ENCODE results near the gene GAMT.
"Not testable (repeated sequence)": the region's sequence is repeated elsewhere in the genome, so short reads cannot be mapped to it uniquely, and the experiment has no call there.

GAMT gene

GRCh38 chr19:1401138-1401888 is at the start of gene GAMT:
Gene GAMT (minus strand): TSS chr19:1401542. CDS start chr19:1401476, 66 bp downstream.
- DNase-seq: peak; percentile 34

- DNase-seq: peak; percentile 25
Observed at GRCh38 chr19:1449467-1450442, 48.4 kb upstream of the GAMT start, which contains the start of gene APC2. Gene APC2 (plus strand): TSS chr19:1450121. CDS start chr19:1453002, 2,881 bp downstream.

- DNase-seq: no peak
Observed at GRCh38 chr19:1447944-1448343, 46.6 kb upstream of the GAMT start.

- DNase-seq: no peak
Observed at GRCh38 chr19:1447504-1447903, 46.2 kb upstream of the GAMT start.

- DNase-seq: no peak
Observed at GRCh38 chr19:1446713-1447481, 45.6 kb upstream of the GAMT start.

GRCh38 chr19:1445932-1446712 is 44.8 kb upstream of the GAMT start:
- DNase-seq: no peak

GRCh38 chr19:1445185-1445931 is 44.0 kb upstream of the GAMT start:
- peak; percentile 79 for DNase-seq

GRCh38 chr19:1441677-1442438 is 40.5 kb upstream of the GAMT start:
- no peak for DNase-seq

- DNase-seq: no peak
Observed at GRCh38 chr19:1441022-1441426, 39.7 kb upstream of the GAMT start.

GRCh38 chr19:1440418-1440801 is 39.1 kb upstream of the GAMT start:
- DNase-seq: no peak

GRCh38 chr19:1439525-1440417 is 38.4 kb upstream of the GAMT start:
- DNase-seq: not testable (repeated sequence)

- no peak for DNase-seq
Observed at GRCh38 chr19:1438933-1439354, 37.6 kb upstream of the GAMT start.

- peak; percentile 98 for DNase-seq
Observed at GRCh38 chr19:1438035-1438932, 36.9 kb upstream of the GAMT start, which contains the start of gene RPS15. Gene RPS15 (plus strand): TSS chr19:1438396. CDS start chr19:1438426, 30 bp downstream.

- DNase-seq: no peak
Observed at GRCh38 chr19:1437609-1438008, 36.3 kb upstream of the GAMT start.

GRCh38 chr19:1435378-1435989 is 34.1 kb upstream of the GAMT start:
- no peak for DNase-seq

- DNase-seq: no peak
Observed at GRCh38 chr19:1434577-1435060, 33.3 kb upstream of the GAMT start.

- DNase-seq: no peak
Observed at GRCh38 chr19:1434040-1434366, 32.7 kb upstream of the GAMT start.

All from suppressor macrophage treated with lipopolysaccharide for 4 hours (primary cell).